Stimulated activated CD8-positive, alpha-beta memory T cell treated with anti-CD3 and anti-CD28 coated beads, Interleukin-15, amount 100 ng/mL, for 1 hour (primary cell): ENCODE measurements around the gene CTNNA1.
"Not testable (repeated sequence)": the region's sequence is repeated elsewhere in the genome, so short reads cannot be mapped to it uniquely, and the experiment has no call there.

Experiments
- DNase-seq: peaks from one replicate; pipeline ENCODE4 v3.0.0-alpha.2; 2020; ENCODE audit warnings: low read depth

CTNNA1 gene

GRCh38 chr5:138898299-138898698 is 145.1 kb downstream of the CTNNA1 start:
- no peak for DNase-seq

DNA sequence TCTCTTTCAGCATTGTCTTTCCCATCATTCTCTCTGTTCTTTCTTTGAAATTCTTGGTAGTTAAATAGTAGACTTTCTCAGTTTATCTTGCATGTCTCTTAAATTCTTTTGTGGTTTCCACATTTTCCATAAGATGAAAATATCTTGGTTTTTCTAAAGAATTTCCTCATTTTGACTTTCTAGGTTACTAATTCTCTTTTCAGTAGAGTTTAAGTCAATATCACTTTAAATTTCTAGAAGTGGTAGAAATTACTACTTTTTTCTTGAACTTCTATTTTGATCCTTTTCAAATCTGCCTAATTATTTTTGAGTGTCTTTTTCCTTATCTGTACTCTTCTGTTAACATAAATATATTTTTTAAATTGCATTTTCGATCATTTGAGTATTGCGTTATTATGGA is 145.5 kb downstream of the CTNNA1 start:
- DNase-seq = no peak

GRCh38 chr5:138900281-138900965 is 147.2 kb downstream of the CTNNA1 start:
- DNase-seq = no peak

DNA sequence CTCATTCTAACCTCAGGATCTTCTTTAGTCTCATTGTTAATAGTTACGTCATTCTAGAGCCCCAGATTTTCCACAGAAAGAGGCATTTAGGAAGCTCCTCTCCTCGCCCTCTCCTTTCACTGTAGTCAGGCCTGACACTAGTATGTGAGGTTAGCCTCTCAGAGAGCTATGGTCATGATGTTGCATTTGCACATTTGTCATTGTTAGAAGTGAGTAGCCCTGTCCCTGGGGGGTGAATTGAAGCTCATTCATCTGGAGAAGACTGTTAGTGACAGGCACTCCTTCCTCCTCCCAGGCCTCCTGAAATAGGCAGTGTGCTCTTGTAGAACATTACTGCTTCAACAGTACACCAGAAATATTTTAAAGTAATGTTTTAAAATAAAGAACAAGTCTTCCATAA is 148.5 kb downstream of the CTNNA1 start:
- no peak for DNase-seq

DNA sequence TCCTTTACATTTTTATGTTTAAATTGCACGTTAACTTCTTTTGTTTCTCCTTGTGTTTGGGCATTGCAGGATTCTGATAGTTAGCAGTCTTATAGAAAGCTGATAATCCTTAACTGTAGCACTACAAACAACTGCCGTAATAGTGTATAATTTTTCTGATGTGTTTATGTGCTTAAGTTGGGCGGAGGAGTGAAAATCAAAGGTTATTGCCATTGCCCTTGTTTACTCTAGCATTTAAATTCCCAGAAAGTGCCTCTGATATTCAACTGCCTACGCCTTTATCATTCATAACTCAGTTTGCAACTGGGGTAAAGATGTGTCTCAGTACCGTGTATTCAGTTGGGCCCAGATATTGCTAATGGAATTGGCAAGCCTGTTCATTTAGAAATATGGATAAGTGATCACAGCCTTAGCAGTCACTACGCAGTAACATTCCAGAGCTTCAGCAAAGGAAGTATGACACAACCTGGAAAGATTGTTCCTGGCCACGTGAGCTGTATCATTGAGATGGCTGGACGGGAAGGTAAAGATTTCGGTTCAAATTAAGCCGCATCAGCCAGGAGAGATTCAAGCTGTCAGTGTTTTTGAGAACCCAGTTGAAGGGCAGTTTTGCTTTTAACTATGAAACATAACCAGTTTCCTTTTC is 150.0 kb downstream of the CTNNA1 start:
- no peak for DNase-seq

DNA sequence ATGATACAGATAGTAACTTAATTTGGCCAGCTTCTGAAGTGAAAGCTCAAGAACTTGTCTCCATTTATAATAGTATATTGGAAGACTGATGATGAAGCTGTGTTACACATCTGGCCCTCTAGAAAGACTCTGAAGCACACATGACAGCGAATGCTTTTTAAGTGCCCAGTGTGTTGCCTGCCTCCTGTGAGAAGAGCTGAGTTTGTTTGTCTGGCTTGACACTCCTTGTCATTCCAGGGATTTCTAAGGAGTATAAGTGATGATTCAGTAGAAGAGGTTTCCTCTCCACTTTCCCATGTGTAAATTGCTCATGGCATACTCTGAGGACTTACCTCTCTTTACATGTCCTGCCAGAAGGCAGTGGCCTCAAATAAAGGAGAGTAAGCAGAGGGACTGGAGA is 152.3 kb downstream of the CTNNA1 start:
- DNase-seq = no peak

GRCh38 chr5:138909734-138910133 is 156.5 kb downstream of the CTNNA1 start:
- no peak for DNase-seq

- DNase-seq = no peak
Measured at GRCh38 chr5:138910546-138911185, 157.4 kb downstream of the CTNNA1 start.

DNA sequence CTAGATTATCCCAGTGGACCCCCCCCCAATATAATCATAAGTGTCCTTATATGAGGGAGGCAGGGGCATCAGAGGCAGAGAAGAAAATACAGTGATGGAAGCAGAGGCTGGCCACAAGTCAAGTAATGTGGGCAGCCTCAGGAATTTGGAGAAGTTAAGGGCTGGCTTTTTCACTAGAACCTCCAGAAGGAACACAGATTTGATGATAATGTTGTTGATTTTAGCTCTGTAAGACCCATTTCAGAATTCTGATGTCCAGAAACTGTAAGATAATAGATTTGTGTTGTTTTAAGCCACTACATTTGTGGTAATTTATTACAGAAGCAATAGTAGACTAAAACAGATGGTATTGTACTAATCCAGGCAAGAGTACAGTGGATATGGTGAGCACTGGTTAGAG is 158.2 kb downstream of the CTNNA1 start:
- no peak for DNase-seq

- no peak for DNase-seq
Measured at GRCh38 chr5:138912093-138912492, 158.9 kb downstream of the CTNNA1 start.

- DNase-seq = no peak
Measured at GRCh38 chr5:138913773-138914172, 160.5 kb downstream of the CTNNA1 start.

DNA sequence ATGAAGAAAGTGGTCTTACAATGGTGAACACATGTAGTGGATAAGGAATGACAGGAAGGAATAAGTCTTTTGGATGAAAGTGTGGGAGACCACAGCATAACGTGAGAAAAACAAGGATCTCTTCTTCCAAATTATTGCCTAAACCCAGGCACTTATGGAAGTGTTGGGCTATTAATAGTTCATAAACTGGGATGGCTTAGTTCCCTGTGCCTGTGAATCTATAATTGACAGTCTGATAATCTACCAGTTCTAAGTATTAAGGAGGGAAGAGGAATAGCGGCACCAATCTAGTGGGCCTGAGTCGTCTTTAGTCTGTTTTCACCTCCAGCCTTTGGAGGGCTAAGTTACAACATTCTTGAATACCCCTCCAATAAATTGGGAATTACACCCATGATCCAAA is 161.1 kb downstream of the CTNNA1 start:
- DNase-seq = no peak

DNA sequence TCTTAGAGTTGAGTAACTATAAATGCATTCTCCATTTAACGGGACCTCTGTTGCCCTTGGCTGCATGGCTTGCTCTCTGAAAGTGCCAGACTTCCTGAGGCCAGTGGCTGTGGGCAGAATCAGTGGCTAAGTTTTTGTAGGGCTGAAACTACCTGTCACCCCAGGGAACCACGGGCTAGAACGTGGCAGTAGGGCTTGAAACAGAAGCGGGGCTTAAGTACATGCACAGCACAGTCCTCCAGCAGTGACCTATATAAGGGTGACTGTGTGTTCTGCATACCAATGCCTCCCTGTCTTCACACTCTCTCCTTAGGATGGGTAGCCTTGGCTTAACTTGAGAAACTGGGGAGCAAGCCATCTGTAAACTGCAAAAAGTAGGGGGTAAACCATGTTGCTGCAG is 165.5 kb downstream of the CTNNA1 start:
- no peak for DNase-seq

- no peak for DNase-seq
Measured at GRCh38 chr5:138920181-138920580, 167.0 kb downstream of the CTNNA1 start.

GRCh38 chr5:138921362-138921761 is 168.1 kb downstream of the CTNNA1 start:
- DNase-seq = not testable (repeated sequence)

DNA sequence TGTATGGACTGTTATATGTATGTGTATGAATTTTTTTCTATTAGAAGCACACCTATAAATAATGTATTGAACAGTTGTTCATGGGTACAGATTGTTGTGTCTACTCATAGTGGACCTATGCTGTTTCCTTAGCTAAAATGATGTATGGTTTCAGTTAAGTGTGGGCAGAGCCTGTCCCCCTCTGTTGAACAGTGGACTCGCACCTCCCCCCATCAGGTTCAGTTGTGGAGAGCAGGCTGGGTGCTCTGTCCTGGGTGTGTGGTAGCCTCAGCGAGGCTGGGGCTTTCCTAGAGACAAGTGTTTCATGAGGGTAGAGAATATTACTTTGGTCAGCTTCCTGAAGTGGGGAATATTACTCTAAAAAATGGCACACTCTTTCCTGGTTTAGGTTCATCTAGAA is 169.3 kb downstream of the CTNNA1 start:
- no peak for DNase-seq

DNA sequence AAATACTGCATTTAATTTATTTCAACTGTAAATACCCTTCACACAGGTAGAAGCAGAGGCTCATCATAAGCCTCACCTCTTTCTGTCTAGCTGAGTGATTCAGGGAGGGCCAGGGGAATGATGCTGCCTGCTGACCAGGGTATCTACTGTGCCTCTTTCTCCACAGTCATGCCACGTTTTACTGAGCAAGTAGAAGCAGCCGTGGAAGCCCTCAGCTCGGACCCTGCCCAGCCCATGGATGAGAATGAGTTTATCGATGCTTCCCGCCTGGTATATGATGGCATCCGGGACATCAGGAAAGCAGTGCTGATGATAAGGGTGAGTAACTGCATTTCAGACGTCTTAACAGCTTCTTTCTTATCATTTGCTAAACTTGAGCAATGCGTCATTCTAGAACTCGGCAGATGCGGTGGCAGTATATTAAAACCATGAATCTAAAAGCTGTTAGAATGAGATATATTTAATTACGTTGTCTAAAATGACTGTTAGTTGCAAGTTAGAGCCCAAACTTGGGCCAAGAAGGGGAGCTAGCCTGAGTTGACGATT is 171.9 kb downstream of the CTNNA1 start:
- DNase-seq = no peak

DNA sequence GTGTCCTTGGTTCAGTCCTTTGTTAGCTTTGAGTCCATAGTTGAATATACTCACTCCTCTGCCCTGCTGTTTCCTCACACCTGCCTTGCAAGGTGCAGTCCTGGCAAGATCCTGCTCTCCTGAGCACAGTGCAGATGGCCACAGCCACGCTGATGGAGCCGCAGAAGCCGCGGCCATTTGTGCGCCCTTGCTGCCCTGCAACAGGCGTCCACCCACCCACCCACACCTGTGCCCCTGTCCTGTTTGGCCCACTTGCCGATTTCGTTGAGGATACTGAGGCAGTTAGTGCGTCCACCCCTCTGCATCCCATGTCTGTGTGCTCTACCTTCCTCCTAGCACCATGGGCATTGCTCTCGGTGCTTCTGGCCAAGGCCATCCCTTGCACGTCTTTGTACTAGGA is 173.0 kb downstream of the CTNNA1 start:
- no peak for DNase-seq

DNA sequence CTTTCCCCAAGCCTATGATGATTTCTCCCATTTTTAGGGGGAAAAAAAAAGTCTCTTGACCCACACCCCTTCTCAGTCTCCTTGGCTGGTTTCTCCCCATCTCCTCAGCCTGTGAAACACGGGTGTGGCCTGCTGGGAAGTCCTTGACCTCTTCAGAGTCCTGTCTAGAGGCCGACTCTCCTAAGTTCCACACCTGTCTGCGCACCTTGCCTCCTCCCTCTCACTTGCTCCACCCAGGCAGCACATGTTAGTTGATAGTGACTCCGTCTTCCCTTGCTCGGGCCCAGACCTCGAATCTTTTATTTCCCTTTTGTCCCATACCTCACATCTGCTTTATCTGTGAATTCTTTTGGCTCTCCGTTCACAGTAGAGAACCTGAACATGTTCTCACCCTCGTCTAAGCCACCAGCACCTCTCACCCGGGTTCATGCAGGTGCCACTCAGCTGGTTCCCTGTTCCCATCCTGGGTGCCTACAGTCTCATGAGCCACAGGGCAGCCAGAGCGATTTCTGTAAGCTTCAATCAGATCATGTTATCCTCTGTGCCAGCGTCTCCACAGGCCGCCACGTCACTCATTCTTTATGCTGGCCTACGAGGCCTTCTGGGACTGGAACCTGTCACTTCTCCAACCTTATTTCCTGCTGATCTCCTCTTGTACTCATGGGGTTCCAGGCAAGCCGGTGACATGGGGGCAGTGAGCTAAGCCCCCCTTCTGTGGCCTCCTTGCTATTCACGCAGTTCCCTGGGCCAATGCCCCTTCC is 173.6 kb downstream of the CTNNA1 start:
- no peak for DNase-seq

GRCh38 chr5:138927544-138927943 is 174.3 kb downstream of the CTNNA1 start:
- DNase-seq = no peak

DNA sequence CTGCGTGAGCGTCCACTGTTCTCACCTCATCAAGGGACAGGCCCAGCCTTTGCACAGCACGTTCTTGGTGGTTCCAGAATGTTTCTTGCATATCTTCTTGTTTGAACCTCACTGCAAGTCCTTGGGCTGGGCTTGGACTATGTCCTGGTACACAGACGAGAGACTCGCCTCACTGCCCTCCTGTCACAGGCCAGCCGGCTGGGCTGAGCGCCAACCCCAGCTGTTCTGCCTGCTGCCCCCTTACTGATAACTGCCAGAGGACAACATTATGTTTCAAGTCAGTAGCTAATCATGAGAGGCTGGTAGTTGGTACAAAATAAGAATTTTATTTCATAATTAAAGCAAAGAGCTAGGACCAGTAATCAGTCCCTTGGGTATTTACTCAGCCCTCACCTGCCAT is 174.8 kb downstream of the CTNNA1 start:
- no peak for DNase-seq

DNA sequence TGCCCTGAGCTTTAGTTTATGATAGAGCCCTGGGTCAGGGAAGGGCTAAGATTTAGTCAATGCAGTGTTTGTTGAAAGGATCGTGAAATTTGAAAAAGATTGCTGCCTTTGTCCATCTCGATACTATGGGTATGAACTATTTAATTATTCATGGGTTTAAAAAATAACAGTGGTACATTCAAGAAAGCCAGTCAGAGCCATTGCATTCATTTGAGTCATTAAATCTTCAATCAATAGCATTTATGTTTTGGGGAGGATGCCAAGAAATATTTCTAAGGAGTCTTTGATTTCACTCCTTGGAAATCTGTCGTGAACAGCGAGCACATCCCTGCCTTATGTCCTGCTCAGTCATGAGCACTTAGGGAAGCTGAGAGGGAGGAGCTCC is 176.3 kb downstream of the CTNNA1 start:
- DNase-seq = no peak
